Activated gamma-delta T cell (primary cell): ENCODE data around the gene EME1.

ENCODE experiments used
- DNase-seq: peaks from one replicate; lab custom pipeline; 2025; lab: John Stamatoyannopoulos, UW

EME1 gene

DNA sequence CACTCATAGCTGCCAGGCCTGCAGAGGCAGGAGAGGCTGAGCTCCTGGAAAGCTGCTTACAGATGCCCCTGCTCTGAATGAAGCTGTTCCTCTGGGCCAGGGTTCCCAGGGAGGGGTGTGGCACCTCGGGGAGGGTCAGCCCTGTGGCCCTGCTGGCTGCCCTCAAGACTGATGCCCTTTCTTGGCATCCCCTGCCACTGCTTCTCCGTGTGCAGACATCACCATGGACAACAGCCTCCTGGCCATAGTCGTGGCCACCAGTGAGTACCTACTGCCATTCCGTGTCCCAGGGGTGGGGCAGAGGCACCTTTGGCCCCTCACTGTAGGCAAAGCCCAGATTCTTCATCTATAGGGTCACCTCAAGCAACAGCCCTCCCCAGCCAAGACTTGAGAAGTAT lies 9.0 kb upstream of the EME1 start:
- DNase-seq, result no peak

DNA sequence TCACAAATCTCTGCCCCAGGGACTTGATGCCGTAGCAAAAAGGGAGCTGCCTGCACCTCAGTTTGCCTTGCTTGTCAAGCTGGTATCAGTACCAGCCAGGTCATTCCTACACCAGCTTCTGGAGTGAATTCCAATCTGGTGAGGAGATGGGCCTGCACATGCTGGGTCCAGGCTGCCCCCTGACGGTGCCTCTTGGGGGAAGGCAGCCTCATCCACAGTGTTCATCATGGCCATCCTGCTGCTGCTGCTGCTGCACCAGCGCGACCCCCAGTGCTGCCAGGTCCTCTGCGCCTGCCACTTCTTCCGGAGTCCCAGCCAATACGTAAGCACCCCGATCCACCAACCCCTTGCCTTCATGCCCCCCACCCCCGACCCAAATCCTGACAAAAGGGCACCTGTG lies 8.3 kb upstream of the EME1 start:
- DNase-seq, result no peak

DNA sequence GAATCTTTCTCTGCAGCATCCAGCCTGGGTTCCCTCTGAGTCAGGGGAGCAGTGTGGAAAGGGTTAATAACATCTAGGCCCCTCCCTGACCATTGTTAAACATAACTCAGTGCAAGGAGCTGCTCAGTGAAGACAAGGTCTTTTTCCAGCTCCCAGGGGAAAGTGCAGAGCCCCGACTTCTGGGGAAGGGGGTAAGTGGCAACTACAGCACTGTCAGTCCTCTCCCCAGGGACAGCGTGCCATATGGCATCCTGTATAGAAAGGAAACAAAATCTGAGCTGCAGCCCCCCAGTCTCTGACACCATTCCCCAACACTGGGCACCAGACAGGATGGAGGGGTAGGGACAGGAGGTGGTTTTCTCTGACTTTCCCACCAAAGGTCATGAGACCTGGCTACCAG lies 7.9 kb upstream of the EME1 start:
- no peak for DNase-seq

- DNase-seq, result no peak
Measured at GRCh38 chr17:50365649-50366393, 7.2 kb upstream of the EME1 start.

DNA sequence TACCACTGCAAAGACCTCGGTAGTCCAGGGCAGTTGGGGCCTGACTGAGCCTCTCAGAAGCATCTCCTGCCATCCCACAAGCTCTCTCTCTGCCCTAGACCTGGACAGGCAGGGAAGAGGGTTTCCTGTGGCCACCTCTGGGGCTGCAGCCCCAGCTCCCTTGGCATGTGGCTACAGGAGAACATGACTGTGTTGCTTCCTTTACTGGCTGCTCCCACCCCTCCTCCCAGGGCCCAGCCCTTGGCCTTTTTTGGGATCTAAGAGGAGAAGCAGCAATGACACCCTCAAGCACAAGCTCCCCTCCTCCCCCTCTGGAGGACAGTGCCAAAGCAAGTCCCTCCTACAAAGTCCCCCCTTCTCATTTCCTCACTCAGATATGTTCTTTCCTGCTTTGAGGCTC lies 5.6 kb upstream of the EME1 start:
- no peak for DNase-seq

- DNase-seq, result no peak
Measured at GRCh38 chr17:50370052-50370451, 3.0 kb upstream of the EME1 start.

GRCh38 chr17:50371526-50371925 lies 1.5 kb upstream of the EME1 start:
- no peak for DNase-seq

DNA sequence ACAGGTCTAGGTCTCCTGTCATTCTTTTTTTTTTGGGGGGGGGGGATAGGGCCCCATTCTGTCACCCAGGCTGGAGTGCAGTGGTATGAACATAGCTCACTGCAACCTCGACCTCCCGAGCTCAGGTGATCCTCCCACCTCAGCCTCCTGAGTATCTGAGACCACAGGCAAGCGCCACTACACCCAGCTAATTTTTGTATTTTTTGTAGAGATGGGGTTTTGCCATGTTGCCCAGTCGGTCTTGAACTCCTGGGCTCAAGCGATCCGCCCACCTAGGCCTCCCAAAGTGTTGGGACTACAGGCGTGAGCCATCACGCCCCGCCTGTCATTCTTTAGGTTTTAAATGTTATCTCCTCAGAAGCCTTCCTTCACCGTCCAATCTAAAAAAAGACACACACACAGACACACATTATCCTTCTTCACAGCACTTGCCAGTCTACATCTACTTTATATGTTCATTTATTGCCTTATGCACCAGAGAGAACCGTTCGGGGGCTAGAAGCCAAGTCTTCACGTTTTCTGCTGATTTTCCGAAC lies 739 bp upstream of the EME1 start:
- DNase-seq, result no peak

DNA sequence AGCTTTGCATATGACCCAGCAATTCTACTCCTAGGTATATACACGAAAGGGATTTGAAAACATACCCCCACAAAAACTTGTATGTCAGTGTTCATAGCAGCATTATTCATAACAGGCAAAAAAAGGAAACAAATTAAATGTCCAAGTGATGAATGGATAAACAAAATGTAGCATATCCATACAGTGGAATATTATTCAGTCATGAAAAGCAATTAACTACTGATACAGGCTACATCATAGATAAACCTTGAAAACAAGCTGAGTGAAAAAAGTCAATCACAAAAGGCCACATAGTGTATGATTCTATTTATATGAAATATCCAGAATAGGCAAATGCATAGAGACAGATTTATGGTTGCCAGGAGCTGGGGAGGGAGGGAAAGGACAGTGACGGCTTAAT lies 676 bp downstream of the EME1 start:
- no peak for DNase-seq

- no peak for DNase-seq
Measured at GRCh38 chr17:50375858-50376538, 3.0 kb downstream of the EME1 start.

DNA sequence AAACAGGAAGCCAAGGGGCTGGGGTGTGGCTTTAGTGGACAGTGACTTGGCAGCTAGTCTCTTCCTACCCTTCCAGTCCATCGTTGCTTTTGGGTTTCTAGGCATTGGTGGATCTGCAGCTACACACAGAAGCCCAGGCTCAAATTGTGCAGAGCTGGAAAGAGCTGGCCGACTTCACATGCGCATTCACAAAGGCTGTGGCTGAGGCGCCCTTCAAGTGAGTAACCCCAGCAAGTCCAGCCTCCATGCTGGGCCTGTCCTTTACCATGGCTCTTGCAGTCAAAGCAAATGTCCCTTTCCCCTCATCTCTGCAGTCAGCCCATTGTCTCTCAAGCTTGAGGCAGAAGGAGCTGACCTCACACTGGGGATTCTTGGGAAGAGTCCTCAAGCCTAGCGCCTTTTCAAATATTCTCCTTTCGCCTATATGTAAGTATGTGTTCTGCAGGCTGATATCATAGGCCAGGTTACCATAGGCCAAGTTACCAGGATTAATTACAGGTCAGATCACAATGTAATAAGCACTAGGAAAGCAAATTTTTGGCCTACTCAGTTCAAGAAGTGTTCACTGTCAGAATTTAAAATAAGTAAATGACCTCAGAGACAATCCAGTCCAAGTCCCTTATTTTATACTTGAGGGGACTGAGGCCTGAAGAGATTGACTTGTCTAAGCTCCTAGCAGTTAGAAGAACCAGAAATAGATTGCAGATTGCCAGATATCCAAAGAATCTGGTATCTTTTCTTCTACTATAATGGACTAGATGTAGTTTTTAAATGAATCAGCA lies 6.5 kb downstream of the EME1 start:
- no peak for DNase-seq

DNA sequence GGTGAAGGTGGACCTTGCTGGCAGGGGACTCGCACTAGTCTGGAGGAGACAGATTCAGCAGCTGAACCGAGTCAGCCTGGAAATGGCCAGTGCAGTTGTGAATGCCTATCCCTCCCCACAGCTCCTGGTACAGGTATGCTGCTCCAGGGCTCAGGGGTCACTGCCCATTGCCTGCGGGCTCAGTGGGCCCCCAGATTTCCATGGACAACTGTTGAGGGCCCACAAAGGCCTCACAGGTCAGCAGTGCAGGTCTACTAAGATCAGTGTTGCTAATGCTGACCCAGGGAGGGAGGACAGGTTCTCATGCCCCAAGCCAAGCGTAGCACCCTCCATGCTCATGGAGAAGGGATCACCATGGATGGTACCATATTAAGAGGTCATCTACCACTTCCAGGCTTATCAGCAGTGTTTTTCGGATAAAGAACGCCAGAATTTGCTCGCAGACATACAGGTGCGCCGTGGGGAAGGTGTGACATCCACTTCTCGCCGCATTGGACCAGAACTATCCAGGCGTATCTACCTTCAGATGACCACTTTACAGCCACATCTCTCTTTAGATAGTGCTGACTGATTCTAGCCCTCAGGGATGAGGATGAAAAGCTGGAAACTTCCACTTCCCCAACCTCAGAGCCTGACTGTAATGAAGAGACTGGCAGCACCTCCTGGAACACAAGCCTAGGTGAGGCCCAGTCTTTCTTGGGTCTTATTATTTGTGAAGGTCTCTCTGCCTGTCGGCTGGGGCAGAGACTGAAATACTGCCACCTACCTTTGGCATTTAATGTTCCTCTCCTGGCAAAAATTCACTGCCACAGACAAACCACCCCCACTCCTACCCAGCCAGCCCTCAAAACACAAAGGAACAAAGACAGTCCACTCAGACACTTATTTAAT lies 7.6 kb downstream of the EME1 start:
- DNase-seq, result no peak

- DNase-seq, result no peak
Measured at GRCh38 chr17:50381260-50381815, 8.3 kb downstream of the EME1 start.

DNA sequence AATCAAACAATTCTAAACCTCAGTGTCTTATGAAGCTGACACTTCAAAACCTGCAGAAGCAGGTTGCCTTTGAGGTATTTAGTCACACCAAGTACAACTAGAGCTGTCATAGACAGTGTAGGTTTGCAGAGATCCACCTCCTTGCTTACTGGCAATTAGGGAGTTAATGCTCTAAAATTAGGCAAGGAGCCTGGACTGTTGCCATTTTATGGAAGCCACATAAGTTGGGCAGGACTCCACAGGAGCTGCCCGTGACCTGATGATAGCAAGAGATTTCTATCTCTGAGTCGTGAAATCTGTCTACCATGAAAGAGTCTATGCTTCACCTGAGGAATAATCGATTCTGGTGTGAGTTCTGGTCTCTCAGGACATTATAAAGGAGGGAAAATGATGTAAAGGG lies 8.9 kb downstream of the EME1 start:
- DNase-seq, result no peak

GRCh38 chr17:50382931-50383330 lies 9.9 kb downstream of the EME1 start:
- DNase-seq, result no peak

- DNase-seq, result no peak
Measured at GRCh38 chr17:50386510-50386909, 13.5 kb downstream of the EME1 start.

- DNase-seq, result no peak
Measured at GRCh38 chr17:50388728-50389127, 15.7 kb downstream of the EME1 start.

DNA sequence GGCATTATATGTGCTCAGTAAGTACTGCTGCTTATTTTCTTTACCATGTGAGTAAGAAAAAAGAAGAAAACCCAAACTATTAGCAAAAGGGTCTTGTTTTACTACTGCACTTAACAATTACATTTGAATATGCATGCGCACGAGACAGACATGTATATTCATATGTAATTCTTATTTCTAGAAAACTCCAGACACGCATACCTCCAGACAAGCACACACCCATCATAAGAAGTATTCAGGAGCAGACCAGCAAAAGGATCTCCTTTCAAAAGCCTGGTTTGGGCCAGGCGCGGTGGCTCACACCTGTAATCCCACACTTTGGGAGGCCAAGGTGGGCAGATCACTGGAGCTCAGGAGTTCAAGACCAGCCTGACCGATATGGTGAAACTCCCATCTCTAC lies 16.5 kb downstream of the EME1 start:
- no peak for DNase-seq

DNA sequence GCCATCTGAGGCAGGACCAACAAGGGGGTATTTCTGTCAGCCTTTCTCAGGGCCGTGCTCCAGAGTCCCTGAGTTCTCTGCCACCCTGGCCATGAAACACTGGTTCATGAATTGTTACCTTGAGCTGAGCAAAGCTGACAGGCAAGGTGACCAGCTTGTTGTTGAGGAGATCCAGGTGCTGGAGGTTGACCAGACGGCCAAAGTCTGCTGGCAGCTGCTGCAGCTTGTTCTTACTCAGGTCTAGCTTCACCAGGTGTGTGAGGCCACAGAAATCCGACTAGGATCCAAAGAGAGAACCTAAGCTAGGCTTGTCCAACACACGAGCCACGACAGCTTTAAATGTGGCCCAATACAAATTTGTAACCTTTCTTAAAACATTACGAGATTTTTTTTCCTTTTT lies 19.6 kb downstream of the EME1 start:
- no peak for DNase-seq

- no peak for DNase-seq
Measured at GRCh38 chr17:50393700-50394099, 20.7 kb downstream of the EME1 start.

- DNase-seq, result no peak
Measured at GRCh38 chr17:50394711-50395110, 21.7 kb downstream of the EME1 start.
